Measurements from ENCODE around the gene PCDHGA6. TPM values are rescaled to one million over a fixed set of nuclear protein-coding genes. Genes with fewer than 3 reads are reported as not detected.
"Not testable (repeated sequence)": the region's sequence is repeated elsewhere in the genome, so short reads cannot be mapped to it uniquely, and the experiment has no call there.

PCDHGA6 gene
- total and polyA plus RNA-seq, 5 donors from 2014 or later, result not detected

DNA sequence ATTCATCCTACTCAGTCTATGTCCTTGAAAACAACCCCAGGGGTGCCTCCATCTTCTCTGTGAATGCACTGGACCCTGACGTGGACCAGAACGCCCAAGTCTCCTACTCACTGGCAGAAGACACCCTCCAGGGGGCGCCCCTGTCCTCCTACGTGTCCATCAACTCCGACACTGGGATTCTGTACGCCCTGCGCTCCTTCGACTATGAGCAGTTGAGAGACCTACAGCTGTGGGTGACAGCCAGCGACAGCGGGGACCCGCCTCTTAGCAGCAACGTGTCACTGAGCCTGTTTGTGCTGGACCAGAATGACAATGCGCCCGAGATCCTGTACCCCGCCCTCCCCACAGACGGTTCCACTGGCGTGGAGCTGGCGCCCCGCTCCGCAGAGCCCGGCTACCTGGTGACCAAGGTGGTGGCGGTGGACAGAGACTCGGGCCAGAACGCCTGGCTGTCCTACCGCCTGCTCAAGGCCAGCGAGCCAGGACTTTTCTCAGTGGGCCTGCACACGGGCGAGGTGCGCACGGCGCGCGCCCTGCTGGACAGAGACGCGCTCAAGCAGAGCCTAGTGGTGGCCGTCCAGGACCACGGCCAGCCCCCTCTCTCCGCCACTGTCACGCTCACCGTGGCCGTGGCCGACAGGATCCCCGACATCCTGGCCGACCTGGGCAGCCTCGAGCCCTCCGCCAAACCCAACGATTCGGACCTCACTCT, 1.9 kb downstream of the PCDHGA6 start:
- not testable (repeated sequence) for H3K36me3 ChIP-seq (ENCODE audit: control insufficient read depth, insufficient read depth, low read length); H3K4me1 Mint-ChIP-seq; H3K27ac Mint-ChIP-seq; H3K4me3 Mint-ChIP-seq; H3K4me3 ChIP-seq (ENCODE audit: low read depth, low read length); H3K4me1 ChIP-seq (ENCODE audit: control insufficient read depth, insufficient read depth, low read length, poor library complexity, severe bottlenecking); DNase-seq; H3K27ac ChIP-seq (ENCODE audit: insufficient read depth, low read length, poor library complexity, severe bottlenecking); ATAC-seq (ENCODE audit: low read depth in 2 of 2); H3K36me3 Mint-ChIP-seq
- peaks cover 33% of the 10 kb centered on the region for H3K27me3 ChIP-seq (ENCODE audit: control insufficient read depth, insufficient read depth, low read length)
- Mint-ChIP-seq H3K9me3 (peaks cover 0 to 56% (median 7%) of the 10 kb centered on the region in 7 donors), H3K27me3 (peaks cover 46% of the 10 kb centered on the region)
- peaks cover 28 to 51% of the 10 kb centered on the region in 2 experiments for H3K9me3 ChIP-seq (ENCODE audit: control insufficient read depth in 2 of 2, low read length in 2 of 2)

DNA sequence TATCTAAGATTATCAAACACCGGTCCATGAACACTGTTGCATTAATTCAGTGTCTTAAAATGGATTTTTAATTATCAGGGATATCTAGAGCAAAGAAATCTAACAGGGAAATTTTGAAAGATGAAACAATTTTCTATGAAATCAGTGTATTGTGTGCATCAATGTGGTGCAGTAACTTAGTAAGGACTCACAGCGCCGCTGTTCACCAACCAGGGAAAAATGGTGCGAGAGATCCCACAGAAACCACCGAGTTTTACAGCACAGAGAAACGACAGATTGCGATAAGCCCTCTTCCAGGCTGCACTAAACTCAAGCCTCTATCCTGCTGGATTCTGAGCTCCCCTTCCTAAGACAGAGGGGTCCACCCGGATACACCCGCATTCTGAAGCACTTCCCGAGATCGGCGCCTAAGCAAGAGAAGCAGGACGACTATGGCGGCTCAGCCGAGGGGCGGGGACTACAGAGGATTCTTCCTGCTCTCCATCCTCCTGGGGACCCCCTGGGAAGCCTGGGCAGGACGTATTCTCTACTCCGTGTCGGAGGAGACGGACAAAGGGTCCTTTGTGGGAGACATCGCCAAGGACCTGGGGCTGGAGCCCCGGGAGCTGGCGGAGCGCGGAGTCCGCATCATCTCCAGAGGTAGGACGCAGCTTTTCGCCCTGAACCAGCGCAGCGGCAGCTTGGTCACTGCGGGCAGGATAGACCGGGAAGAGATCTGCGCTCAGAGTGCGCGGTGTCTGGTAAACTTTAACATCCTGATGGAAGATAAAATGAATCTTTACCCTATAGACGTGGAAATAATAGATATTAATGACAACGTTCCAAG, 9.0 kb downstream of the PCDHGA6 start, which contains the start of gene PCDHGA7:
TSS of gene PCDHGA7 (plus strand) at position 274 of the 826 bp plus-strand sequence. CDS start at position 432, 158 bp downstream.
- H3K27me3 Mint-ChIP-seq, result peaks cover 66% of the 10 kb centered on the region
- H3K9me3 Mint-ChIP-seq, result peaks cover 0 to 47% (median 17%) of the 10 kb centered on the region in 7 donors

DNA sequence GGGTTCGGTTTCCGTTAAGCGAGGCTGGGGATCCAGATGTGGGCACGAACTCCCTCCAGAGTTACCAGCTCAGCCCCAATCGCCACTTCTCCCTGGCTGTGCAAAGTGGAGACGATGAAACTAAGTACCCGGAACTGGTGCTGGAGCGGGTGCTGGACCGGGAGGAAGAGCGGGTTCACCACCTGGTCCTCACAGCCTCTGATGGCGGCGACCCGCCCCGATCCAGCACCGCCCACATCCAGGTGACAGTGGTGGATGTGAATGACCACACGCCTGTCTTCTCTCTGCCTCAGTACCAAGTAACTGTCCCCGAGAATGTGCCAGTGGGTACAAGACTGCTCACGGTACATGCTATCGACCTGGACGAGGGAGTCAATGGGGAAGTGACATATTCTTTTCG, 9.7 kb downstream of the PCDHGA6 start:
- Histone ChIP-seq H3K36me3 (ENCODE audit: control insufficient read depth, insufficient read depth, low read length) (no peaks in the 10 kb centered on the region), H3K4me1 (ENCODE audit: control insufficient read depth, insufficient read depth, low read length, poor library complexity, severe bottlenecking) (no peaks in the 10 kb centered on the region), H3K9me3 (ENCODE audit: control insufficient read depth in 2 of 2, low read length in 2 of 2) (peaks cover 18 to 30% of the 10 kb centered on the region in 2 experiments), H3K4me3 (ENCODE audit: low read depth, low read length) (no peak overlapping the region), H3K27ac (ENCODE audit: insufficient read depth, low read length, poor library complexity, severe bottlenecking) (no peak overlapping the region), H3K27me3 (ENCODE audit: control insufficient read depth, insufficient read depth, low read length) (peaks cover 42% of the 10 kb centered on the region)
- DNase-seq, result no peak
- ATAC-seq (ENCODE audit: low read depth in 2 of 2), result no peak
- peaks cover 0 to 49% (median 17%) of the 10 kb centered on the region in 7 donors for H3K9me3 Mint-ChIP-seq
- H3K36me3 Mint-ChIP-seq, result no peaks in the 10 kb centered on the region
- H3K27me3 Mint-ChIP-seq, result peaks cover 60% of the 10 kb centered on the region
- H3K4me1 Mint-ChIP-seq, result peaks cover 0 to 2% (median 0%) of the 10 kb centered on the region in 4 donors
- no peak overlapping the region for H3K4me3 Mint-ChIP-seq
- H3K27ac Mint-ChIP-seq, result no peak overlapping the region

More for the DNA sequence above, 9.0 kb downstream of the PCDHGA6 start, which contains the start of gene PCDHGA7:
- H3K9me3 ChIP-seq (ENCODE audit: control insufficient read depth in 2 of 2, low read length in 2 of 2), result peaks cover 16 to 29% of the 10 kb centered on the region in 2 experiments
- no peaks in the 10 kb centered on the region for H3K4me1 ChIP-seq (ENCODE audit: control insufficient read depth, insufficient read depth, low read length, poor library complexity, severe bottlenecking)
- H3K4me3 ChIP-seq (ENCODE audit: low read depth, low read length), result no peak within 1 kb of the TSS
- no peak within 1 kb of the TSS for H3K27ac ChIP-seq (ENCODE audit: insufficient read depth, low read length, poor library complexity, severe bottlenecking)
- no peak within 1 kb of the TSS for H3K27ac Mint-ChIP-seq
- H3K36me3 ChIP-seq (ENCODE audit: control insufficient read depth, insufficient read depth, low read length), result no peaks in the 10 kb centered on the region
- peaks cover 40% of the 10 kb centered on the region for H3K27me3 ChIP-seq (ENCODE audit: control insufficient read depth, insufficient read depth, low read length)
- H3K4me3 Mint-ChIP-seq, result peak within 1 kb of the TSS in 3 of 4 donors; percentile 56 to 62 (median 61)
- no peaks in the 10 kb centered on the region for H3K36me3 Mint-ChIP-seq
- peaks cover 0 to 2% (median 0%) of the 10 kb centered on the region in 4 donors for H3K4me1 Mint-ChIP-seq
- DNase-seq (no peak), ATAC-seq (ENCODE audit: low read depth in 2 of 2) (no peak)

DNA sequence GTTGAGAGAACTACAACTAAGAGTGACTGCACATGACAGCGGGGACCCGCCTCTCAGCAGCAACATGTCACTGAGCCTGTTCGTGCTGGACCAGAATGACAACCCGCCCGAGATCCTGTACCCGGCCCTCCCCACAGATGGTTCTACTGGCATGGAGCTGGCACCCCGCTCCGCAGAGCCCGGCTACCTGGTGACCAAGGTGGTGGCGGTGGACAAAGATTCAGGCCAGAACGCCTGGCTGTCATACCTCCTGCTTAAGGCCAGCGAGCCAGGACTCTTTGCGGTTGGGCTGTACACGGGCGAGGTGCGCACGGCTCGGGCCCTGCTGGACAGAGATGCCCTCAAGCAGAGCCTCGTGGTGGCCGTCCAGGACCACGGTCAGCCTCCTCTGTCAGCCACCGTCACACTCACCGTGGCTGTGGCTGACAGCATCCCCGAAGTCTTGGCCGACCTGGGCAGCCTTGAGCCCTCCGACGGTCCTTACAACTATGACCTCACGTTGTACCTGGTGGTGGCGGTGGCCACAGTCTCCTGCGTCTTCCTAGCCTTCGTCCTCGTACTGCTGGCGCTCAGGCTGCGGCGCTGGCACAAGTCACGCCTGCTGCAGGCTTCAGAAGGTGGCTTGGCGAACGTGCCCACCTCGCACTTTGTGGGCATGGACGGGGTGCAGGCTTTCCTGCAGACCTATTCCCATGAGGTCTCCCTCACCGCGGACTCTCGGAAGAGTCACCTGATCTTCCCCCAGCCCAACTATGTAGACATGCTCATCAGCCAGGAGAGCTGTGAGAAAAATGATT, 11.0 kb downstream of the PCDHGA6 start:
- Histone ChIP-seq H3K36me3 (ENCODE audit: control insufficient read depth, insufficient read depth, low read length) (no peaks in the 10 kb centered on the region), H3K4me1 (ENCODE audit: control insufficient read depth, insufficient read depth, low read length, poor library complexity, severe bottlenecking) (no peaks in the 10 kb centered on the region), H3K4me3 (ENCODE audit: low read depth, low read length) (no peak overlapping the region), H3K27me3 (ENCODE audit: control insufficient read depth, insufficient read depth, low read length) (peaks cover 48% of the 10 kb centered on the region), H3K27ac (ENCODE audit: insufficient read depth, low read length, poor library complexity, severe bottlenecking) (no peak overlapping the region), H3K9me3 (ENCODE audit: control insufficient read depth in 2 of 2, low read length in 2 of 2) (peaks cover 21 to 41% of the 10 kb centered on the region in 2 experiments)
- Mint-ChIP-seq H3K27ac (no peak overlapping the region), H3K9me3 (peaks cover 0 to 50% (median 16%) of the 10 kb centered on the region in 7 donors), H3K4me3 (no peak overlapping the region), H3K4me1 (peaks cover 0 to 2% (median 0%) of the 10 kb centered on the region in 4 donors), H3K36me3 (no peaks in the 10 kb centered on the region), H3K27me3 (peaks cover 61% of the 10 kb centered on the region)
- DNase-seq (no peak), ATAC-seq (ENCODE audit: low read depth in 2 of 2) (no peak)

DNA sequence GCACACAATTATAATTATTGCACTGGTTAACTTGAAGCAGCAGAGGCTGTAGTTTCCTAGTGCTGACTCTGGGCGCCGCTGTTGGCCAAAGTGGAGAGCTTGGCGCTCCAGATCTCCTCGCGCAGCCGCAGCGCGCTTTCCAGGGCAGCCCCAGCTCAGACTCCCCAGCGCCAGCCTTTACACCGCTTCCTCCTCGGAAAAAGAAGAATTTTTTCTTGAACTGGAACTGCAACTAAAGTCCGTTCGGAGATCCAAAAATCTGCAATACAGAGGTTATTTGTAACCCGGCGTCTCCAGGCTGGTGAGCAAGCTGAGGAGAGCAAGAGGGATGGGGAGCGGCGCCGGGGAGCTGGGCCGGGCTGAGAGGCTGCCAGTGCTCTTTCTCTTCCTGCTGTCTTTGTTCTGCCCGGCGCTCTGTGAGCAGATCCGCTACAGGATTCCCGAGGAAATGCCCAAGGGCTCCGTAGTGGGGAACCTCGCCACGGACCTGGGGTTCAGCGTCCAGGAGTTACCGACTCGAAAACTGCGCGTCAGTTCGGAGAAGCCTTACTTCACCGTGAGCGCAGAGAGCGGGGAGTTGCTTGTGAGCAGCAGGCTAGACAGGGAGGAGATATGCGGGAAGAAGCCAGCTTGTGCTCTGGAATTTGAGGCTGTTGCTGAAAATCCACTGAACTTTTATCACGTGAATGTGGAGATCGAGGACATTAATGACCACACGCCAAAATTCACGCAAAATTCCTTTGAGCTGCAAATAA, 14.0 kb downstream of the PCDHGA6 start, which contains the start of gene PCDHGB4:
TSS of gene PCDHGB4 (plus strand) at position 142 of the 755 bp plus-strand sequence. CDS start at position 329, 187 bp downstream.
- Histone ChIP-seq H3K27me3 (ENCODE audit: control insufficient read depth, insufficient read depth, low read length) (peaks cover 46% of the 10 kb centered on the region), H3K9me3 (ENCODE audit: control insufficient read depth in 2 of 2, low read length in 2 of 2) (peaks cover 20 to 48% of the 10 kb centered on the region in 2 experiments)
- peaks cover 65% of the 10 kb centered on the region for H3K27me3 Mint-ChIP-seq
- H3K4me1 Mint-ChIP-seq; H3K4me3 Mint-ChIP-seq; DNase-seq; H3K36me3 ChIP-seq (ENCODE audit: control insufficient read depth, insufficient read depth, low read length); H3K4me3 ChIP-seq (ENCODE audit: low read depth, low read length); H3K36me3 Mint-ChIP-seq; H3K4me1 ChIP-seq (ENCODE audit: control insufficient read depth, insufficient read depth, low read length, poor library complexity, severe bottlenecking); H3K27ac ChIP-seq (ENCODE audit: insufficient read depth, low read length, poor library complexity, severe bottlenecking): not testable (repeated sequence)
- peak in 1 of 2 donors; percentile 34 for ATAC-seq (ENCODE audit: low read depth in 2 of 2)
- H3K27ac Mint-ChIP-seq, result peak within 1 kb of the TSS in 1 of 3 donors; percentile 49
- H3K9me3 Mint-ChIP-seq, result peaks cover 0 to 59% (median 18%) of the 10 kb centered on the region in 7 donors

DNA sequence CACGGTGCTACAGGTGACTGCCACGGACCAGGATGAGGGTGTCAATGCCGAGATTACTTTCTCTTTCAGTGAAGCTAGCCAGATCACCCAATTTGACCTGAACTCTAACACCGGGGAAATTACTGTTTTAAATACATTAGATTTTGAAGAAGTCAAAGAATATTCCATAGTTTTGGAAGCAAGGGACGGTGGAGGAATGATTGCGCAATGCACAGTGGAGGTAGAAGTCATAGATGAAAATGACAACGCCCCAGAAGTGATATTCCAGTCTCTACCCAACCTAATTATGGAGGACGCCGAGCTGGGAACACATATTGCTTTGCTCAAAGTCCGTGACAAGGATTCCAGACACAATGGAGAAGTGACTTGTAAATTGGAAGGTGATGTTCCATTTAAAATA, 15.0 kb downstream of the PCDHGA6 start:
- Mint-ChIP-seq H3K36me3 (peaks cover 3% of the 10 kb centered on the region), H3K9me3 (peaks cover 0 to 60% (median 18%) of the 10 kb centered on the region in 7 donors), H3K4me1 (peaks cover 0 to 3% (median 0%) of the 10 kb centered on the region in 4 donors), H3K4me3 (no peak overlapping the region), H3K27me3 (peaks cover 61% of the 10 kb centered on the region), H3K27ac (peak overlapping the region in 1 of 3 donors; percentile 49)
- H3K9me3 ChIP-seq (ENCODE audit: control insufficient read depth in 2 of 2, low read length in 2 of 2), result peaks cover 20 to 48% of the 10 kb centered on the region in 2 experiments
- H3K27me3 ChIP-seq (ENCODE audit: control insufficient read depth, insufficient read depth, low read length), result peaks cover 42% of the 10 kb centered on the region
- H3K36me3 ChIP-seq (ENCODE audit: control insufficient read depth, insufficient read depth, low read length), result no peaks in the 10 kb centered on the region
- H3K27ac ChIP-seq (ENCODE audit: insufficient read depth, low read length, poor library complexity, severe bottlenecking), result no peak overlapping the region
- H3K4me1 ChIP-seq (ENCODE audit: control insufficient read depth, insufficient read depth, low read length, poor library complexity, severe bottlenecking), result no peaks in the 10 kb centered on the region
- no peak for ATAC-seq (ENCODE audit: low read depth in 2 of 2)
- no peak overlapping the region for H3K4me3 ChIP-seq (ENCODE audit: low read depth, low read length)
- no peak for DNase-seq

All from CD4-positive, CD25-positive, alpha-beta regulatory T cell (primary cell).